Tongue (tissue), 2 donors: Measurements from ENCODE around the gene PARP14. TPM values are rescaled to one million over a fixed set of nuclear protein-coding genes. Genes with fewer than 3 reads are reported as not detected.

Experiments used
- DNase-seq: peaks from one replicate; pipeline ENCODE4 v3.0.0-alpha.2; 2015
- total RNA-seq: library from RNA; depleted of rRNA; stranded (reverse); fragments of >200 nt; gene quantifications from one replicate; pipeline ENCODE4 v1.2.3, GENCODE V29; 2014

The PARP14 gene
- total RNA-seq, 1 donor from 2014 or later, result 34.7 TPM

DNA sequence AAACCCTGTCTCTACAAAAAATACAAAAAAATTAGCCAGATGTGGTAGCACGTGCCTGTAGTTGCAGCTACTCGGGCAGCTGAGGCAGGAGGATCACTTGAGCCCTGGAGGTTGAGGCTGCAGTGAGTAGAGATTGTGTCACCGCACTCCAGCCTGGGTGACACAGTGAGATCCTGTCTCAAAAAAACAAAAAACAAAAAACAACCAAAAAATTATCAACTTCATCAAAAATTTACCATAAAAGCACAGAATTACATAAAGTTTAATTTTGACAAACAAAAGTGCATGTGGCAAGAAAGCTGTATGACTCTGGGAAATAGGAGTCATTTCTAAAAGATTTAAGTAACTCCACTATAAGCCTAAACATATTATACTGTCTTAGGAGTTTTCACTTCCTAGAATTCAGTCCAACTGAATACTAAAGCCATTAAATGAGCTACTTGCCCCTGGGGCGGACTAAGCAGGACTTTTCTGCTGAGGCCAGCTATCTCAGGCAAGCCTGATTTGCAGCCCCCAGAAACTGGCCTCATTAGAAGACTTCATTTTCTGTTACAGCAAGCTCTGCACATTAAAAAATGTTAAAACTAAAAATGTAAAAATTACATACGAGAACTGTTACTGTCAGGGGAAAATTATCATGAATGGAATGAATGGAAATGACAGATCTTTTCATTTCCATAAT, 90.0 kb downstream of the PARP14 start:
- DNase-seq, result no peak

DNA sequence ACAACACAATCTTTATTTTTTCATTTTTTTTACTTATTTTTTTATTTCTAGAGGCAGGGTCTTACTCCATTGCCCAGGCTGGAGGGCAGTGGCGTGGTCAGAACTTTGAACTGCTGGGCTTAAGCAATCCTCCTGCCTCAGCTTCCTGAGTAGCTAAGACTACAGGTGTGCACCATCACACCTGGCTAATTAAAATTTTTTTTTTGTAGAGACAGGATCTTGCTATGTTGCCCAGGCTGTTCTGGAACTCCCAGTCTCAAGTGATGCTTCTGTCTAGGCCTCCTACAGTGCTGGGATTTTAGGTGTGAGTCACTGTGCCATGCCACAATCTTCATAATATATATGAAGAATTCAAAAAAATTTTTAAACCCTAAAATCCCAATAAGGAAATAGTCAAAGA, 92.2 kb downstream of the PARP14 start:
- no peak for DNase-seq

DNA sequence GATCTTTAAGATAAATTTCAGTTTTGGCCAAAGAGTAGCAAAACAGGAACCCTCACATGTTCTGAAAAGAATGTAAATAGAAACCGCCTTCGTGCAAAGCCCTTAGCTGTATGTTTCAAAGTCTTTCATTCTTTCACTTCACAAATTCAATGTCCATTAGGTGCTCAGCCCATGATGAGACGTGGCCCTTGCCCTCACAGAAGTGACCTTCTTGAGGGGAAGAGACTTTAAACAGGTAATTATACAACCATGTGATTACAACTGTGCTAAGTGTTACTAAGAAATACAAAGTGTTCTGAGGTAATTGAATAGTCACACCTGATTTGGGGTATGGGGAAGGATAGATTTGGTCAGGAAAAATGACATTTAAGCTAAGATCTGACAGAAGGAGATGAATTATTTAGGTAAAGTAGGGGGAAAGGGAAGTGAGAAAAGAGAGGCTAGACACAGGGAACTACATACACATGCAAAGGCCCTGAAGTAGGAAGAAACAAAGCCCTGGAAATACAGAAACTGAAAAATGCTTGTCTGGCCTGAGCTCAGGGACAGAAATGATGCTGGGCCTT, 93.4 kb downstream of the PARP14 start:
- DNase-seq, result no peak

DNA sequence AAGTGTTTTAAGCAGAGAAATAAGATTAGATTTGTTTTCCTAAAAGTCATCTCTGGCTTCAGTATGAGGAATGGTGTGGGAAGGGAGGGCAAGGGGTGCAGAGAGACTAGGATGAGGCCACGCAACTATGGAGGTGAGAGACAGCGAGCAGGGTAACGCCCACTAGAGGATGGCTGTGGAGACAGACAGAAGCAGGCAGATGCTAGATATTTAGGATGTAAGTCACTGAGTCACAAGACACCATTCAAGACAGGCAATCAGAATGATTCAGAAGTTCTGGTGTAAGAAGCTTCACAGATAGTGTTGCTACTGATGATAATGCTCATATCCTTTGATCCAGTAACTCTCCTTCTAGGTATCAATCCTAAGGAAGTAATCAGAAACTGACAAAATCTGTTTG, 93.9 kb downstream of the PARP14 start:
- no peak for DNase-seq

DNA sequence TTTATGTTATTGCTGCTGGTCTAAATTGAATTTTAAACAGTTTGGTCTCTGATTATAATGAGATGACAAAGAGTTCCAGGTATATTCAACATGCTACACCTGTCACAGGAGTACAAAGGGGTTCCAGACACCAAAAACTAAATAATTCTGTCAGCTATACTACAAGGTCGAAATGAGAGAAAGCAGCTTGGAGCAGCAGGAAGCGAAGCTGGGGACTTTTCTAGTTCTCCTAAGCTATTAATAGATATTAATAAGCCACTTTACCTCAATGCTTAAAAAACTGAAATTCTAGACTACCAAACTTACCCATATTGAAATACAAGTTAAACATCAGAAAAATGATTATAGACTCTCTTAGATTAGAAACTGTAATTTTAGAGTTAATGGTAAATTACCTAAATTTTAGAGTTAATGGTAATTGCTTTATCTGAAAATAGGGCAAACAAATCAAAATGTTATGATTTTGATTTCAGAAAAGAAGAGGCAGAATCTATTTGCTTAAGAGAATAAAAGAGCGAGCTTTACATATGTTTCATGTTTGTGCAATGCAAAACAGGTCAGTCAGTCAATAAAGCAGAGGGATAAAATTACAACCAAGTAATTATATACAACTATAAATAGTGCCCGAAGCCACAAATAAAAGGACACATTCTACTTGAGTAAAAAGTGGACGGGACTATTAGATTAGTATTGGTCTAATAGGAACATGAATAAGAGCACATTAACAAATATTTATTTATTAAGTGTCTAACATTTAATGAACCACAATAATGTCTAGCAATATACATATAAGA, 96.2 kb downstream of the PARP14 start:
- DNase-seq, result no peak

DNA sequence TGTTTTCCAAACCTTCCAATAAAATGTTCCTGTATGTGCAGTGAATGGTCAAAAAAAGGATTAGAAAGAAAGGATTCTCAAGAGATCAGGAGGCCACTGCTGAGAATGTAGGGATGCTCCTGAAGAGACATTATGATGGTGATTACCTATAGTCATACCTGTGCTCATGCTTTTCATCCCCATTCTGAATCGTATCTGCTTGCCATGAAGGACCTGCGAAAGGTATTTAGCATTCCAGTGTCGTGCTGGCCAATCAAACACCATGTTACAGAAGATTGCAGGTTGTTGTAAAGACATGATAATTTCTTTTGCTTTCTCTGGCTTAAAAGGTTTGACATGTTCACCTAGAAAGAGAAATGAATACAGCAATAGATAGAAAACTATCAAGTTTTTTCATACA, 96.9 kb downstream of the PARP14 start:
- no peak for DNase-seq

Other genes starting within 250 kb of the PARP14 start
- 42.6 TPM for gene KPNA1, start 165.9 kb upstream of the PARP14 start, total RNA-seq
- gene PARP9, start 116.5 kb upstream of the PARP14 start, total RNA-seq, result 20.4 TPM
- 14.5 TPM for gene DTX3L, start 116.5 kb upstream of the PARP14 start, total RNA-seq
- gene PARP15, start 103.2 kb upstream of the PARP14 start, total RNA-seq, result 1.1 TPM
- gene HSPBAP1, start 113.0 kb downstream of the PARP14 start, total RNA-seq, result 5.4 TPM
- 21.4 TPM for gene SLC49A4, start 114.2 kb downstream of the PARP14 start, total RNA-seq